ENCODE results near the gene OXLD1.

The OXLD1 gene

DNA sequence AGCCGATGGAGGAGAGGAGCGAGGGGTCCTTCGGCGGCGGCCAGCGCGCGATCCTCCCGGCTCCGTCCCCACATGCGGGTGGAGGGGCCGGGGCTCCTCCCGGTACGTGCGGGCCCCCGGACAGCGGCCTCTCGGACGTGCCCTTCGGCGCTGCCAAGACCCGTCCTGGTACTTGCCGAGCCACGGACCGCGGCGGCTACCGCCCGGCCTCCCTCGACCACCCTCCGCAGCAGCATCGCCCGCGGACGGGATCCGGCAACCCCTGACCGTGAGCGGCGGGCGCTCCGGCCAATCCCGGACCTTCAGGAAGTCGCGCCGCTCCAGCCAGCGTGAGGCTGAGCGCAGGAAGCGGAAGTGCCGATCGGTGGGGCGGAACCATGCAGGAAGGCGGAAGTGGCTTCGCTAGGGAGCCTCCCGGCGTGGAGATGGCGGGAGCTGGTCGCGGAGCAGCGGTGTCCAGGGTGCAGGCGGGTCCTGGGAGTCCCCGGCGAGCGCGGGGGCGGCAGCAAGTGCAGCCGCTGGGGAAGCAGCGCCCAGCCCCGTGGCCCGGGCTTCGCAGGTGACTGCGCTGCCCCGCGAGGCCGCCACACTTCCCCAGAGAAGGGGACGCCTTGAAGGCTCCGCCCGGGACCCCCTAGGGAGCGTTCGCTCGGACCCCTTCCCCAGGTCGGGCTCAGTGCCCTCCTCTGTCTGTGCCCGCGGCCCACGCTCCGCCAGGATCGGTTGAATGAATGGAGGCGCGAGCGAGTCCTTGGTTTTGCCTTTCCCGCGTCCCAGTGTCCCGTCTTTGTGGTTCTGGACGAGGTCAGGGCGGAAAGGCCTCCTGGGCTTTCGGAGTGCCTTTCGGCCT, at the start of gene OXLD1, which contains the start of gene CCDC137:
Gene OXLD1, minus strand, starts transcription at position 264 of the 850 bp plus-strand sequence. Its CDS starts 28 bp downstream, at position 236.
Gene CCDC137, plus strand, starts transcription at position 396 of the 850 bp plus-strand sequence. Its CDS starts 30 bp downstream, at position 426.
- DNase-seq (ENCODE audit: low read depth), result peak; percentile 79

GRCh38 chr17:81715107-81715871, 48.9 kb upstream of the OXLD1 start:
- DNase-seq (ENCODE audit: low read depth), result no peak

DNA sequence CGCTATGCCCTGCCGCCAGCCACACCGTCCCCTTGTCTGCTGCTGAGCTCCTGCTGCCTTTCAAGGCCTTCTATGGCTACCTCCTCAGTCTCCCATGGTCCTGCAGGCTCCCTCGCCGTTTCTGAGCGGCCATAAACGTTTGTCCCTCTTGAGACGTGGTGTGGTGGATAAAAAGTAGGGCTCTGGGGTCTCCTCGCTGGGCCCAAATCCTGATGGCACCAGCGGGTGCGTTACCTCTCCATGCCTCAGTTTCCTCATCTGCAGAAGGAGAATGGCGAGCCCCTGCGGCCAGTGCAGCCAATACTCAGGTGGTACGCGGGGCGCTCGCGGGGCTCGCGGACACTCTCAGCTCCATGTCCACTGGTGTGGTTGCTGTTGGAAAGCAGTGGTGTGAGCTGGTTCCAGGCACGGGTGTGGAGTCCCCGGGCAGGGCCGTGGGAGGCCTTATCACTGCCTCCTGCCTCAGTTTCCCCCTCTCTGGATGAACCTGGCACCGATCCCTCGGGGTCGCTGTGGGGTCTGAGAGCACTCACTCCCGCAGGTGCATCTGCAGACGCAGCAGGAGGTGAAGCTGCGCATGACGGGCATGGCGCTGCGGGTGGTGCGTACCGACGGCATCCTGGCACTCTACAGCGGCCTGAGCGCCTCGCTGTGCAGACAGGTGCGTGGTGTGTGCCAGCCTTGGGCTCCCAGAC, 48.2 kb upstream of the OXLD1 start:
- DNase-seq (ENCODE audit: low read depth), result no peak

DNA sequence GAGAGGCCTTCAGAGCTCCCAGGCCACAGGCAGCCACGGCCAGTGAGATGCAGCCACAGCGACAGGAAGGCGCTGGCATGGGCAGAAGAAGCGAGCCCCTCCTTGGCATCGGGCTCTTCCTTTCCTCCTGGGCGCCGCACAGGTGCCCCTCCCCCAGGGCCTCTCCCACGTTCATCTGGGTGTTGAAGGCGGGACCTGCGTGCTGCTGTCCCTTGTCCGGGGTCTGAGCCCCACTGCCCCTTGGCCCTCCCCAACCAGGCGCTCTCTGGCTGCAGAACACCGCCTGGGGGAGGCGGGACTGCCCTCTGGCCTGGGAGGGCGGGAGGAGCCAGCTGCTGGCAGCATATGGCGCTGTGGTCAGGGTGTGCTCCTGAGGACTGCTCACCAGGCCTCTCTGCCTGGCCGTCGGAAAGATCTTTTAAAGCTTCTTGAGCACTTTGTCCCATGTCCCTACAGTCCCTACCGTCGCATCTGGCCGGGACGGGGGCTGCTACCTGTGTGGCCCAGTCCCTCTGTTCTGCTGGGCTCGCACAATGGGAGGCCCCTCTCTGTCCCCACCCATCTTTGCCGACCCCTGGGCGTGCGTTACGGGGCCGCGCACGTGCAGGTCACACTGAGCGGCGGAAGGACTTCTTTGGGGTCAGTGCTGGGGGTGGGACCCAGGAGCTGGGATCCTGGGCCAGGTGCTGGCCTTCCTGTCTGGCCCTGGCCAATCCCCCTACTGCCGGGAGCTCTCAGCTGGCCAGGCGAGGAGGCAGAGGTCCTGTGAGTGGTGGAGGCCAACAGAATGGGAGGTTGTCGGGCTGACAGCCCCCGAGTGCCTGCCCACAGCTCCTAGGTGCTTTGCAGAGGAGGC, 47.4 kb upstream of the OXLD1 start:
- no peak for DNase-seq (ENCODE audit: low read depth)

DNA sequence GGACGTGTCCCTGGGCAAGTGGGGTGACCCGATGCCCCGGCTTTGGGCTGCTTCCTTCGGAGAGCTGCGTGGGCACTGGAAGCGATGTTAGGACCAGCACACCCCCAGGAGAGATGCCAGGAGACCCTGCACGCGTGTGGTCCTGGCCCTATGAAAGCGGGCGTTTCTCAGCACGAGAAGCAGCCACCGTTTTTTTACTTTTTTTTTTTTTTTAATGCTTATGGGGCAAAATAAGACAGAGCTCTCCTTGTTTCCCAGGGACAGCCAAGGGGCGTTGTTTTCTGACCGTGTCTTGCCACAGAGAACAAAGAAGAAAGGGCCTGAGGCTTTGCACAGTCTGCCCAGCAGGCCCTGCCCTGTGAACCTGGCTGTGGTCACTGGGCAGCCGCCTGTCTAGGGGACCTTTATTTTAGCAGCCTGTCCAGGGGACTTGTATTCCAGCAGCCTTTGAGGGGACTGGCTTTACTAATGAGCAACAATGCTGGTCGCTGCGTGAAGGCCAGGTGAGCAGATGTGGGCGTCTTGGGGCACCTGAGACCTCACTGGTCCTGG, 46.7 kb upstream of the OXLD1 start:
- DNase-seq (ENCODE audit: low read depth), result no peak

- no peak for DNase-seq (ENCODE audit: low read depth)
Observed at GRCh38 chr17:81712468-81713003, 46.1 kb upstream of the OXLD1 start.

GRCh38 chr17:81711814-81712467, 45.5 kb upstream of the OXLD1 start, which contains the start of gene SLC25A10:
TSS of gene SLC25A10 (plus strand) at chr17:81712284. CDS start at chr17:81712427, 143 bp downstream.
- peak; percentile 66 for DNase-seq (ENCODE audit: low read depth)

DNA sequence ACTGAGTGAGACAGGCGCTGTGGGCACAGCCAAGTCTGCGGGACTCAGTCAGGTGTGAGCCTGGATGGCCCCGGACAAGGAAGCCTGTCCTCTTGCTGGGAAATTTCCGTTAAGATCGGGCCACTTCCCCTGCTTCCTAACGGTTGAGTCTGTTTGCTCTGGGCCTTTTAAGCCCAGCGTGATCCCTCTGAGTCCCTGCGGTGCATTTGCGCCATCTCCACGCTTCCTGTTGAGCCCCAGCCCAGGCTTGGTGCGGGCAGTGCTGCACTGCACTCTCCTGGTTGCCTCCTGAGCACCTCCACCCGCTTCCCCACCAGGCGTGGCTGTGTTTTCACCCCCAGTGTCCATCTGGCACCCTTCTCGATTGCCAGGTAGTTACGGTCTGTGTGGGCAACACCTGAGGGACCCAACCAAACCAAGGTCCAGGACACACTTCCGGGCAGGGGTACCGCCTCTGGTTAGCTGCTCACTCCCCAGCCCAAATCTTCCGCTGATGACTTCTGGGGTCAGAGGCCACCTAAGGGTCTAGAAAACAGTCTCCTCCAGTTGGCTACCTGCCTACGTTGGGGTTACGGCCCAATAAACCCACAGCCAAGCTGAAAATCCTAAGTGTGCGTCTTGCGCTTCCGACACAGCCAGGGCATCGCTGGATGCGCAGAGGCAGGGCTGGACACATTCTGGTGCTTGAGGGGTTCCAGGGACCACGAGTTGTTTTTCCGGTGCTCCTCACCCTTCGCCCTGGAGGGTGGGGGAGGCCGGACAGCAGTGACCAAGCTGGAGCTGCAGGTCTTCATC, 44.3 kb upstream of the OXLD1 start:
- DNase-seq (ENCODE audit: low read depth), result no peak

- no peak for DNase-seq (ENCODE audit: low read depth)
Observed at GRCh38 chr17:81708739-81709185, 42.4 kb upstream of the OXLD1 start.

DNA sequence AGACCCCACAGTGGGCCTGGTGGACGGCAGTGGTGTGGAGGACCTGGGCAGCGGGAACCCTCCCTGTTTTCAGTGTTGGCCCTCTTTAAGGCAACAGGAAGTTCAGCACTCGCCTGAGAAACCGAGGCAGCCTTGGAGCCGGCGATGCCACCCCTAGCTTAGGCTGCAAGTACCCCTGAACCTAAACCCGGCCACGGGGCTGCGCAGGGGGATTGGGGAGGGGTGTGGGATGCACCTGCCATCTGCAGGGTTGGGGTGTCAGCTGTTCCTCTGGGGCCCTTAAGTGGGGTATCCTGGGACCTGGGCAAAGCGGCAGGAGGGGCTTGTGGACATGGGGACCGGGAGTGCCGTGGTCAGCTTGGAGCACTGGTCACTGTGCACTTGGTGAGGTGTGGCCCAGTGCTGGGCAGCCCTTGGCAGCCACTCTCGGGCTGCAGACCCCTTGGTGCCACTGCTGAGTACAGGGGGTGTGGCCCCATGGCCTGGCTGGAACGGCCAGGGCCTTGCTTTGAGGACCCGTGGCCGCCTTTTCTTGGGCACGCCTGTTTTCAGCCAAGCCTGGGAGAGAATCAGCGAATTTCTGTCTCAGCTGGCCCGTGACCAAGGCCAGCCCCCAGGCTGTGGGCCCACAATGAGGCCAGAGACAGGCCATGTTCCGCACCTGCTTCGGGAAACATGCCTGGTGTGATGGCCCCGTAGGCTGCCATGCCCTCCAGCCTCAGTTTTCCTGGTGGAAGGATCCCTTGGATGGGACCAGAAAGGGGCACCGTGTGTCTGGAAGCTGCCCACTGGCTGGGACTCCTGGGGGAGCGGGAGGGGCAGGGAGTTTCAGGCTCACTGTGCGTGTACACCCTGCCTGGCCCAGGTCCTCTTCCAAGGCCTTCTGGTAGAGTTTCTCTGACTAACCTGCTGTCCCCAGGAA, 41.6 kb upstream of the OXLD1 start:
- DNase-seq (ENCODE audit: low read depth), result no peak

DNA sequence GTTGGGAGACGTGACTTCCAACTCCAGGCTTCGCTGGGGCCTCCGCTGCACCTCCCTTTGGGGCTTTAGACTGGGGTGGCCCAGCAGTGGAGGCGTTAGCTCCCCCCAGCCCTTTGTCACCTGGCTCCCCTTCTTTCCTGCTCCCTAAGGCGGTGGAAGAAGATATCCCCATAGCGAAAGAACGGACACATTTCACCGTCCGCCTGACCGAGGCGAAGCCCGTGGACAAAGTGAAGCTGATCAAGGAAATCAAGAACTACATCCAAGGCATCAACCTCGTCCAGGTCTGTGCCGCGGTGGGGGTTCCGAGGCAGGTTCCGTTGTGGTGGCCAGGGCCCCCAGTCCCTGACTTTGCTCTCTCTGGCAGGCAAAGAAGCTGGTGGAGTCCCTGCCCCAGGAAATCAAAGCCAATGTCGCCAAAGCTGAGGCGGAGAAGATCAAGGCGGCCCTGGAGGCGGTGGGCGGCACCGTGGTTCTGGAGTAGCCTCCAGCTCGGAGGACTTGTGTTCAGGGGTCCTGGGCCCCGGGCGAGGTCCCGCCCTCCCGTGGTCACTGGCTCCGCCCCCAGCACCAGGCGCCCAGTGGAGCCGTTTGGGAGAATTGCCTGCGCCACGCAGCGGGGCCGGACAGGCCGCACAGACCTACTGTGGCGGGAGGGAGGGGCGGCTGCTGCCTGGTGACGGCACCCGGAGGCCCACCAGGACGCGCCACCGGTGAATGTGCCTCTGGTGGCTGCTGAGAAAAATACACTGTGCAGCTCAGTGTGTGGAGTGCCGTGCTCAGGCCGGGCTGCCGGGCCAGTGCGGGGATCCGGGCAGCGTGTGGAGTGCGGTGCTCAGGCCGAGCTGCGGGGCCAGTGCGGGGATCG, 40.6 kb upstream of the OXLD1 start:
- DNase-seq (ENCODE audit: low read depth), result no peak

DNA sequence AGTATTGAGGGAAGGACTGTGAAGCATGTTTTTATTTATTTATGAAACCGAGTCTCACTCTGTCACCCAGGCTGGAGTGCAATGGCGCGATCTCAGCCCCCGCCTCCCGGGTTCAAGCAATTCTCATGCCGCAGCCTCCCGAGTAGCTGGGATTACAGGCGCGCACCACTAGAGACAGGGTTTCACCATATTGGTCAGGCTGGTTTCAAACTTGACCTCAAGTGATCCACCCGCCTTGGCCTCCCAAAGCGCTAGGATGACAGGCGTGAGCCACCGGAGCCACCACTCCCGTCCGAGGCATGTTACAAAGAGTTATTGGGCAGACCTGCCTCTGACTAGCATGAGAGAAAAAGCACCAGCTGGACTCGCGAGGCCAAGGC, 39.8 kb upstream of the OXLD1 start:
- no peak for DNase-seq (ENCODE audit: low read depth)

DNA sequence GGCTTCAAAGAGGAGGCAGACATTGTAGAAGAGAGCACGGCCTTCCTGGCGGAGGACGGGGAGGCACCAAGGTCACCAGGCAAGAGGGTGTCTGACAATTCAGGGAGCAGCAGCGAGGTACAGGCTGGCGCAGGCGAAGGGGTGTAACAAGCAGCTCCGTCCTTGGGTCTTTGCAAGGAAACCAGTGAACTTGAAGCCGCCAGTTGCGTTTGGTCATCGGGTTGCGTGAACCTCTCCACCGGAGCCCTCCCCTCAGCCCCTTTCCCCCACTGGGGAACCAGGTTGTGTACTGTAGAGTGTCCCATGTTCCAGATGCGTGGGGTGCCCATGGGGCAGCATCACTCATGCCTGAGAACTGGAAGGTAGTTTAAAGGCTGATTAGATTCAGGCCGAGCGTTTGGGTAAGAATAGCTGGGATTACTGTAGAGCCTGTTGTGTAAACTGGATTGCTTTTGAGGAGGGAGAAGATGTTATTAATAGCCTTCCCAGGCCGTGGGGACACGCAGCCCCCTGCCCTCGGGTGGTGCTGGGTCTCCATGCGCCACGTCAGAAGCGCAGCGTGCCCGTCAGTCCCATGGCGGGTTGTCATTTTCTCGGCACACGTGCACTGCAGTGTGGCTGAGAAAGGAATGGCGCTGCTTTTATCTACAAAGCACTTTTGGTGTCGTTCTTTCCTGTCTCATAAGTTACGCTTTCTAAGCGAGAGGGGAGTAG, 39.3 kb upstream of the OXLD1 start:
- DNase-seq (ENCODE audit: low read depth), result no peak

- DNase-seq (ENCODE audit: low read depth), result no peak
Observed at GRCh38 chr17:81703747-81704654, 37.6 kb upstream of the OXLD1 start.

DNA sequence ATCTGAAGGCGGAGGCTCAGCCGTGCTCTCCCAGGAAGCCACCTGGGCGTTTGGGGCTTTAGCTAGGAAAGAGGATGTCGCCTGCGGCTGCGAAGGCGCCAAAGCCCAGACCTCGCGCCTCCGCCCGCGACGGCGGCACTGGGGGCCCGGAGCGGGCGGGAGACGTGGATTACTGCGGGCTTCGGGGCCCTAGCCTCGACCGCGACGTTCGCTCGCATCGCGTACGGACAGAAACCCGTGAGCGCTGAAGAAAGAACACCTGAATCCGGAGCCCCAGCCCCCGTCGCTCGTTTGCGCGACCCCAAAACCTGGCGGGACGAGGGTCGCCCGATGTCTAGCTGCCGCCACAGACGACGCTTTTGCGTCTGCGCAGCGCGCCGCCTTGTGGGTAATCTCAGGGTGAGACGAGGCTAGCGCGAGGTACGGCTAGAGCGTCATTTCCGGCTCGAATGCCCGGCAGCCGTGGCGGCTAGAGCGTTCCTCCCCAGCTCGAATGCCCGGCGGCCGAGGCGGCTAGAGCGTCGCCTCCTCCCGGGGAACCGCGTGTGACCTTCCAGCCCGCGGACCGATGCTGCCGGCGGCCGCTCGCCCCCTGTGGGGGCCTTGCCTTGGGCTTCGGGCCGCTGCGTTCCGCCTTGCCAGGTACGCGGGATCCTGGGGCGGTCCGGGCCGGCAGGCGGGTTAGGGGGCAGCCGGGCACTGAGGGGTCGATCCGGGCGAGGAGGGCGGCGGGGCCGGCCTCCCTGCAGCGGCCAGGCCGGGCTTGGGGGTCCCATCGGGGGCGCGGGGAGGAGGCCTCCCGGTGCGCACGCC, 36.7 kb upstream of the OXLD1 start, which contains the start of gene MRPL12:
Gene MRPL12, plus strand, starts transcription at position 434 of the 813 bp plus-strand sequence. Its CDS starts 135 bp downstream, at position 569.
- DNase-seq (ENCODE audit: low read depth), result peak; percentile 83

Measured in stimulated activated CD8-positive, alpha-beta memory T cell treated with anti-CD3 and anti-CD28 coated beads, Interleukin-15, amount 100 ng/mL, for 24 hours (primary cell).